AML-193 (cell line): ENCODE results near the gene ATP1B1.

Source experiments
- DNase-seq, 2 experiments: peaks; one replicate each; lab custom pipeline; 2025; lab: John Stamatoyannopoulos, UW

Gene ATP1B1

GRCh38 chr1:169094897-169095569, 11.5 kb upstream of the ATP1B1 start:
- DNase-seq, result no peak

- no peak for DNase-seq
These were observed 8.1 kb upstream of the ATP1B1 start for GRCh38 chr1:169098380-169098779.

- DNase-seq, result no peak
These were observed 6.9 kb upstream of the ATP1B1 start for GRCh38 chr1:169099561-169099960.

- DNase-seq, result no peak
These were observed 6.3 kb upstream of the ATP1B1 start for GRCh38 chr1:169100208-169100607.

- no peak for DNase-seq
These were observed 5.8 kb upstream of the ATP1B1 start for GRCh38 chr1:169100651-169101088.

GRCh38 chr1:169102567-169102966, 3.9 kb upstream of the ATP1B1 start:
- no peak for DNase-seq

- DNase-seq, result no peak
These were observed 3.5 kb upstream of the ATP1B1 start for GRCh38 chr1:169103002-169103401.

- DNase-seq, result no peak
These were observed 3.0 kb upstream of the ATP1B1 start for GRCh38 chr1:169103480-169103893.

GRCh38 chr1:169105087-169105433, 1.4 kb upstream of the ATP1B1 start:
- DNase-seq, result no peak

GRCh38 chr1:169105434-169106094, 926 bp upstream of the ATP1B1 start:
- DNase-seq, result peak; percentile 37 to 38

- DNase-seq, result peak in 1 of 2 experiments; percentile 13
These were observed 572 bp downstream of the ATP1B1 start for GRCh38 chr1:169106921-169107602.

GRCh38 chr1:169107603-169108208, 1.2 kb downstream of the ATP1B1 start:
- no peak for DNase-seq

- DNase-seq, result no peak
These were observed 1.7 kb downstream of the ATP1B1 start for GRCh38 chr1:169108223-169108622.

GRCh38 chr1:169108863-169109560, 2.5 kb downstream of the ATP1B1 start:
- DNase-seq, result peak in 1 of 2 experiments; percentile 8

GRCh38 chr1:169109561-169110134, 3.2 kb downstream of the ATP1B1 start:
- peak; percentile 28 to 32 for DNase-seq

- no peak for DNase-seq
These were observed 3.7 kb downstream of the ATP1B1 start for GRCh38 chr1:169110236-169110635.

- no peak for DNase-seq
These were observed 4.4 kb downstream of the ATP1B1 start for GRCh38 chr1:169110689-169111447.

GRCh38 chr1:169111472-169111871, 5.0 kb downstream of the ATP1B1 start:
- DNase-seq, result no peak

GRCh38 chr1:169112241-169112640, 5.8 kb downstream of the ATP1B1 start:
- DNase-seq, result peak; percentile 54 to 57

- no peak for DNase-seq
These were observed 7.2 kb downstream of the ATP1B1 start for GRCh38 chr1:169113613-169114119.
